Measurements from ENCODE around the gene MOV10. TPM values are rescaled to one million over a fixed set of nuclear protein-coding genes. Genes with fewer than 3 reads are reported as not detected.
A peak's percentile ranks its signal among the peaks of the same experiment; 100 is the strongest.

Gene MOV10
- polyA plus RNA-seq, 1 of the 3 experiments (the other 2 are of a cell fraction) = 87.4 TPM

DNA sequence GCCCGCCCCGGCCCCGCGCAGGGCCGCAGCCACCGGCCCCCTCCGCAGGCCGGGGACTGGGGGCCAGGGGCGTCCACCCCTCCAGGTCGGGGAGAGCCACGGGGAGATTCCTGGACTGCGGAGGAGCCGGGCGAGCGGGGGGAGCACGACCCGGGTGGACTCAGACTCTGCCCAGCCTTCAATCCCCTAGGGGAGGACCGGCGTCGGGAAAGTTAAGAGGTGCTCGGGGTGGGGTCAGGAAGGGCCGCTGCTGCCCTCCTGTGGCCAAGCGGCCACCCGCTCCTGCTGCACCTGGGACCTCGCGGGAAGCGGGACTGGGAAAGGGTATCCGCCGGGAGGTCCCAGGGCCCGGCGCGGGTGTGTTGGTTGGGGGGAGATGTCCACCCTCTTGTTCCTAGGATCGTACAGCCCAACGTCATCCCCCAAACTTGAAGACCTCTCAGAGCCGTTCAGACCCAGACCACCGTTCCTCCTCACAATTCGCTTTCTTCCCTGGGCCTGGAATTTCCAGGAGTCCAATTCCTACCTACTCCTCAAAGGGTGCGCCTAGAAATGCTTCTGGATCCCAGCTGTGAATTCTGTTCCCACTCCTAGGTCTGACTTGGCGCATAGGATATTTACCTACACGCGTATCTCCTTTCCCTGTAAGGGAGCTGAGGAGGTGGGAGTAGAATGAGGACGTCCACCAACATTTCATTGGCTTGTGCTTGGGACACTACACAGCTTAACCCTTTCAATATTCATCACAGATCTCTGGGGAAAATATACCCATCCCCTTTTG lies 33.0 kb downstream of the MOV10 start:
- peaks cover 16% of the 10 kb centered on the region for H3F3A ChIP-seq (replicated peaks; ENCODE audit: insufficient read depth)
- CTCF ChIA-PET = interaction anchor here (0.6 to 6.2 kb wide), 23 partner anchors 8 to 349 kb away, joined by 3 to 51 read pairs (median 4); partner anchors contain the start of genes CTTNBP2NL, MOV10, PPM1J and ST7L
- TF ChIP-seq GATA2 (CRISPR knock-in tag; IDR thresholded peaks at IDR 0.05) (no peak), CHD2 (IDR thresholded peaks at IDR 0.05; ENCODE audit: low read length, partially characterized antibody) (peak; percentile 96), POLR2AphosphoS5 (IDR thresholded peaks at IDR 0.05; ENCODE audit: low read depth, low read length) (peak; percentile 11; the same call in 1 of the 2 replicates), SMC3 (IDR thresholded peaks at IDR 0.05; ENCODE audit: low read depth, low read length) (peak; percentile 77), FOXM1 (IDR thresholded peaks at IDR 0.05; ENCODE audit: low read depth) (no peak), FOSL2 (IDR thresholded peaks at IDR 0.05; ENCODE audit: borderline replicate concordance, low read depth) (no peak), MEF2A (IDR thresholded peaks at IDR 0.05; ENCODE audit: borderline replicate concordance, low read depth) (no peak), YY1 (IDR thresholded peaks at IDR 0.05; ENCODE audit: low read depth) (no peak), ELF1 (IDR thresholded peaks at IDR 0.05) (peak; percentile 48; the same call in 1 of the 2 replicates), JUND (IDR thresholded peaks at IDR 0.05) (no peak), FOXJ3 (CRISPR knock-in tag; IDR thresholded peaks at IDR 0.05) (no peak), NRF1 (IDR thresholded peaks at IDR 0.05; ENCODE audit: low read depth, low read length) (peak; percentile 2; the same call in 1 of the 2 replicates), TAF1 (IDR thresholded peaks at IDR 0.05; ENCODE audit: borderline replicate concordance, low read depth, low read length) (0 out of 2 replicates have a peak, but pooled peaks have one; percentile 12), RAD21 (IDR thresholded peaks at IDR 0.05; ENCODE audit: low read length) (peak; percentile 80), RFX5 (IDR thresholded peaks at IDR 0.05; ENCODE audit: low read length) (no peak), SIN3A (IDR thresholded peaks at IDR 0.05; ENCODE audit: borderline replicate concordance, low read depth, low read length) (peak; percentile 73; the same call in 1 of the 2 replicates), MXI1 (IDR thresholded peaks at IDR 0.05; ENCODE audit: low read depth, low read length) (peak; percentile 31; the same call in 1 of the 2 replicates)
- TF ChIP-seq, protein P1, sequence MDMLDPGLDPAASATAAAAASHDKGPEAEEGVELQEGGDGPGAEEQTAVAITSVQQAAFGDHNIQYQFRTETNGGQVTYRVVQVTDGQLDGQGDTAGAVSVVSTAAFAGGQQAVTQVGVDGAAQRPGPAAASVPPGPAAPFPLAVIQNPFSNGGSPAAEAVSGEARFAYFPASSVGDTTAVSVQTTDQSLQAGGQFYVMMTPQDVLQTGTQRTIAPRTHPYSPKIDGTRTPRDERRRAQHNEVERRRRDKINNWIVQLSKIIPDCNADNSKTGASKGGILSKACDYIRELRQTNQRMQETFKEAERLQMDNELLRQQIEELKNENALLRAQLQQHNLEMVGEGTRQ (IDR thresholded peaks at IDR 0.05; ENCODE audit: borderline replicate concordance, low read depth, low read length) = no peak
- TF ChIP-seq, protein P2, sequence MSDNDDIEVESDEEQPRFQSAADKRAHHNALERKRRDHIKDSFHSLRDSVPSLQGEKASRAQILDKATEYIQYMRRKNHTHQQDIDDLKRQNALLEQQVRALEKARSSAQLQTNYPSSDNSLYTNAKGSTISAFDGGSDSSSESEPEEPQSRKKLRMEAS (IDR thresholded peaks at IDR 0.05; ENCODE audit: low read depth) = peak; percentile 24; the same call in 1 of the 2 replicates
- TF ChIP-seq, protein P3, sequence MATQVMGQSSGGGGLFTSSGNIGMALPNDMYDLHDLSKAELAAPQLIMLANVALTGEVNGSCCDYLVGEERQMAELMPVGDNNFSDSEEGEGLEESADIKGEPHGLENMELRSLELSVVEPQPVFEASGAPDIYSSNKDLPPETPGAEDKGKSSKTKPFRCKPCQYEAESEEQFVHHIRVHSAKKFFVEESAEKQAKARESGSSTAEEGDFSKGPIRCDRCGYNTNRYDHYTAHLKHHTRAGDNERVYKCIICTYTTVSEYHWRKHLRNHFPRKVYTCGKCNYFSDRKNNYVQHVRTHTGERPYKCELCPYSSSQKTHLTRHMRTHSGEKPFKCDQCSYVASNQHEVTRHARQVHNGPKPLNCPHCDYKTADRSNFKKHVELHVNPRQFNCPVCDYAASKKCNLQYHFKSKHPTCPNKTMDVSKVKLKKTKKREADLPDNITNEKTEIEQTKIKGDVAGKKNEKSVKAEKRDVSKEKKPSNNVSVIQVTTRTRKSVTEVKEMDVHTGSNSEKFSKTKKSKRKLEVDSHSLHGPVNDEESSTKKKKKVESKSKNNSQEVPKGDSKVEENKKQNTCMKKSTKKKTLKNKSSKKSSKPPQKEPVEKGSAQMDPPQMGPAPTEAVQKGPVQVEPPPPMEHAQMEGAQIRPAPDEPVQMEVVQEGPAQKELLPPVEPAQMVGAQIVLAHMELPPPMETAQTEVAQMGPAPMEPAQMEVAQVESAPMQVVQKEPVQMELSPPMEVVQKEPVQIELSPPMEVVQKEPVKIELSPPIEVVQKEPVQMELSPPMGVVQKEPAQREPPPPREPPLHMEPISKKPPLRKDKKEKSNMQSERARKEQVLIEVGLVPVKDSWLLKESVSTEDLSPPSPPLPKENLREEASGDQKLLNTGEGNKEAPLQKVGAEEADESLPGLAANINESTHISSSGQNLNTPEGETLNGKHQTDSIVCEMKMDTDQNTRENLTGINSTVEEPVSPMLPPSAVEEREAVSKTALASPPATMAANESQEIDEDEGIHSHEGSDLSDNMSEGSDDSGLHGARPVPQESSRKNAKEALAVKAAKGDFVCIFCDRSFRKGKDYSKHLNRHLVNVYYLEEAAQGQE (IDR thresholded peaks at IDR 0.05; ENCODE audit: low read depth, low read length) = no peak
- TF ChIP-seq, protein P4, sequence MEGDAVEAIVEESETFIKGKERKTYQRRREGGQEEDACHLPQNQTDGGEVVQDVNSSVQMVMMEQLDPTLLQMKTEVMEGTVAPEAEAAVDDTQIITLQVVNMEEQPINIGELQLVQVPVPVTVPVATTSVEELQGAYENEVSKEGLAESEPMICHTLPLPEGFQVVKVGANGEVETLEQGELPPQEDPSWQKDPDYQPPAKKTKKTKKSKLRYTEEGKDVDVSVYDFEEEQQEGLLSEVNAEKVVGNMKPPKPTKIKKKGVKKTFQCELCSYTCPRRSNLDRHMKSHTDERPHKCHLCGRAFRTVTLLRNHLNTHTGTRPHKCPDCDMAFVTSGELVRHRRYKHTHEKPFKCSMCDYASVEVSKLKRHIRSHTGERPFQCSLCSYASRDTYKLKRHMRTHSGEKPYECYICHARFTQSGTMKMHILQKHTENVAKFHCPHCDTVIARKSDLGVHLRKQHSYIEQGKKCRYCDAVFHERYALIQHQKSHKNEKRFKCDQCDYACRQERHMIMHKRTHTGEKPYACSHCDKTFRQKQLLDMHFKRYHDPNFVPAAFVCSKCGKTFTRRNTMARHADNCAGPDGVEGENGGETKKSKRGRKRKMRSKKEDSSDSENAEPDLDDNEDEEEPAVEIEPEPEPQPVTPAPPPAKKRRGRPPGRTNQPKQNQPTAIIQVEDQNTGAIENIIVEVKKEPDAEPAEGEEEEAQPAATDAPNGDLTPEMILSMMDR (IDR thresholded peaks at IDR 0.05) = peak; percentile 84
- TF ChIP-seq, protein P5, sequence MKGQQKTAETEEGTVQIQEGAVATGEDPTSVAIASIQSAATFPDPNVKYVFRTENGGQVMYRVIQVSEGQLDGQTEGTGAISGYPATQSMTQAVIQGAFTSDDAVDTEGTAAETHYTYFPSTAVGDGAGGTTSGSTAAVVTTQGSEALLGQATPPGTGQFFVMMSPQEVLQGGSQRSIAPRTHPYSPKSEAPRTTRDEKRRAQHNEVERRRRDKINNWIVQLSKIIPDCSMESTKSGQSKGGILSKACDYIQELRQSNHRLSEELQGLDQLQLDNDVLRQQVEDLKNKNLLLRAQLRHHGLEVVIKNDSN (IDR thresholded peaks at IDR 0.05; ENCODE audit: borderline replicate concordance, low read depth) = no peak
- TF ChIP-seq, protein P6, sequence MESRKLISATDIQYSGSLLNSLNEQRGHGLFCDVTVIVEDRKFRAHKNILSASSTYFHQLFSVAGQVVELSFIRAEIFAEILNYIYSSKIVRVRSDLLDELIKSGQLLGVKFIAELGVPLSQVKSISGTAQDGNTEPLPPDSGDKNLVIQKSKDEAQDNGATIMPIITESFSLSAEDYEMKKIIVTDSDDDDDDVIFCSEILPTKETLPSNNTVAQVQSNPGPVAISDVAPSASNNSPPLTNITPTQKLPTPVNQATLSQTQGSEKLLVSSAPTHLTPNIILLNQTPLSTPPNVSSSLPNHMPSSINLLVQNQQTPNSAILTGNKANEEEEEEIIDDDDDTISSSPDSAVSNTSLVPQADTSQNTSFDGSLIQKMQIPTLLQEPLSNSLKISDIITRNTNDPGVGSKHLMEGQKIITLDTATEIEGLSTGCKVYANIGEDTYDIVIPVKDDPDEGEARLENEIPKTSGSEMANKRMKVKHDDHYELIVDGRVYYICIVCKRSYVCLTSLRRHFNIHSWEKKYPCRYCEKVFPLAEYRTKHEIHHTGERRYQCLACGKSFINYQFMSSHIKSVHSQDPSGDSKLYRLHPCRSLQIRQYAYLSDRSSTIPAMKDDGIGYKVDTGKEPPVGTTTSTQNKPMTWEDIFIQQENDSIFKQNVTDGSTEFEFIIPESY (IDR thresholded peaks at IDR 0.05; ENCODE audit: borderline replicate concordance, low read depth) = peak; percentile 73; the same call in 1 of the 2 replicates

More for the DNA sequence above, 33.0 kb downstream of the MOV10 start:
- Histone ChIP-seq H3K4me1 (ENCODE audit: control insufficient read depth in 1 of 2, insufficient read depth in 2 of 2, low read depth in 1 of 2, low read length in 1 of 2) (peaks cover 10 to 34% of the 10 kb centered on the region in 2 experiments; a peak in 3 of 4 replicates), H3K9me3 (no peaks in the 10 kb centered on the region), H3K79me2 (ENCODE audit: insufficient read depth) (peaks cover 42% of the 10 kb centered on the region), H3K27ac (ENCODE audit: low read depth in 2 of 2, low read length in 1 of 2) (peak overlapping the region; percentile 42 to 77; a peak in 3 of 4 replicates), H3K9ac (peak overlapping the region; percentile 98), H3K4me2 (peak overlapping the region; percentile 96), H3K27me3 (ENCODE audit: insufficient read depth) (no peaks in the 10 kb centered on the region), H3K36me3 (replicated peaks in 1 of 2; ENCODE audit: control insufficient read depth in 1 of 2, insufficient read depth in 2 of 2, low read length in 1 of 2) (peaks cover 13 to 17% of the 10 kb centered on the region in 2 experiments), H2AFZ (ENCODE audit: low read depth) (peak overlapping the region; percentile 89), H3K9me2 (no peaks in the 10 kb centered on the region), H3K4me3 (ENCODE audit: low read depth in 2 of 2, low read length in 1 of 2) (peak overlapping the region; percentile 93 to 94), H4K20me1 (ENCODE audit: insufficient read depth) (peaks cover 11% of the 10 kb centered on the region)
- 14% methylated on average over 33 of the region's 42 CpGs for WGBS (ENCODE audit: low lambda C conversion rate)
- POLR2A ChIA-PET = interaction anchor here (1.0 to 1.3 kb wide), 2 partner anchors 33 kb away, joined by 3 to 4 read pairs; partner anchors contain the start of gene MOV10
- DNase-seq = peak; percentile 96
